DND-41 (cell line): ENCODE measurements around the gene MEAF6.

Experiments used
- ATAC-seq: fragments of 200-7000 bp; cut with Tn5 transposase; 3 replicates; pipeline ENCODE4 v1.9.1; 2021; ENCODE audit warnings: low read depth; ENCODE audit not compliant: insufficient read depth
- DNase-seq: peaks from one replicate; pipeline ENCODE4 v3.0.0-alpha.2; 2020
- H2AFZ ChIP-seq: 2 replicates; pipeline ENCODE4 v1.6.0; 2012; ENCODE audit warnings: low read depth, low read length
- H3K27ac ChIP-seq: 2 replicates; pipeline ENCODE4 v1.5.1; 2012; ENCODE audit warnings: low read length, inconsistent platforms
- H3K27me3 ChIP-seq: fragments of 200-600 bp; sonication (generic); 2 replicates; pipeline ENCODE4 v1.6.0; 2012; ENCODE audit warnings: low read length, mild to moderate bottlenecking, inconsistent platforms; ENCODE audit not compliant: insufficient read depth, poor library complexity
- H3K36me3 ChIP-seq: 2 replicates; pipeline ENCODE4 v1.5.1; 2012; ENCODE audit warnings: low read length, inconsistent platforms; ENCODE audit not compliant: insufficient read depth
- H3K4me1 ChIP-seq: 2 replicates; pipeline ENCODE4 v1.5.1; 2012; ENCODE audit warnings: mild to moderate bottlenecking, low read length; ENCODE audit not compliant: insufficient read depth
- H3K4me2 ChIP-seq: 2 replicates; pipeline ENCODE4 v1.6.0; 2012; ENCODE audit warnings: mild to moderate bottlenecking, moderate library complexity, low read length, inconsistent platforms; ENCODE audit not compliant: insufficient read depth
- H3K4me3 ChIP-seq, 2 experiments: fragments of 200-600 bp in 1 of 2; shearing (Covaris generic) in 1 of 2; 2 replicates each; pipeline ENCODE4 v1.5.1; 2012 to 2016; ENCODE audit warnings: inconsistent platforms in 2 of 2, low read length in 2 of 2, mild to moderate bottlenecking in 2 of 2, low read depth in 1 of 2, moderate library complexity in 1 of 2
- H3K79me2 ChIP-seq: 2 replicates; pipeline ENCODE4 v1.6.0; 2012; ENCODE audit warnings: low read length, inconsistent platforms; ENCODE audit not compliant: insufficient read depth
- H3K9ac ChIP-seq: 2 replicates; pipeline ENCODE4 v1.6.0; 2012; ENCODE audit warnings: low read depth, mild to moderate bottlenecking, inconsistent platforms, low read length, moderate library complexity
- H3K9me3 ChIP-seq: 2 replicates; pipeline ENCODE4 v1.5.1; 2012; ENCODE audit warnings: low read length, moderate library complexity, mild to moderate bottlenecking, inconsistent platforms; ENCODE audit not compliant: insufficient read depth, severe bottlenecking
- H4K20me1 ChIP-seq: 2 replicates; pipeline ENCODE4 v1.6.0; 2012; ENCODE audit warnings: low read length; ENCODE audit not compliant: insufficient read depth
- EZH2 ChIP-seq: IDR thresholded peaks from 3 replicates; pipeline ENCODE4 v1.6.1; 2012; ENCODE audit warnings: borderline replicate concordance, low read depth, mild to moderate bottlenecking, moderate library complexity, low read length, inconsistent platforms; ENCODE audit not compliant: severe bottlenecking
- TF ChIP-seq, protein P1 (sequence below): IDR thresholded peaks from 2 replicates; pipeline ENCODE4 v1.5.1; 2012; ENCODE audit warnings: borderline replicate concordance, low read length, moderate library complexity, mild to moderate bottlenecking; ENCODE audit not compliant: poor library complexity, severe bottlenecking; ENCODE audit errors: extremely low read depth

The MEAF6 gene

DNA sequence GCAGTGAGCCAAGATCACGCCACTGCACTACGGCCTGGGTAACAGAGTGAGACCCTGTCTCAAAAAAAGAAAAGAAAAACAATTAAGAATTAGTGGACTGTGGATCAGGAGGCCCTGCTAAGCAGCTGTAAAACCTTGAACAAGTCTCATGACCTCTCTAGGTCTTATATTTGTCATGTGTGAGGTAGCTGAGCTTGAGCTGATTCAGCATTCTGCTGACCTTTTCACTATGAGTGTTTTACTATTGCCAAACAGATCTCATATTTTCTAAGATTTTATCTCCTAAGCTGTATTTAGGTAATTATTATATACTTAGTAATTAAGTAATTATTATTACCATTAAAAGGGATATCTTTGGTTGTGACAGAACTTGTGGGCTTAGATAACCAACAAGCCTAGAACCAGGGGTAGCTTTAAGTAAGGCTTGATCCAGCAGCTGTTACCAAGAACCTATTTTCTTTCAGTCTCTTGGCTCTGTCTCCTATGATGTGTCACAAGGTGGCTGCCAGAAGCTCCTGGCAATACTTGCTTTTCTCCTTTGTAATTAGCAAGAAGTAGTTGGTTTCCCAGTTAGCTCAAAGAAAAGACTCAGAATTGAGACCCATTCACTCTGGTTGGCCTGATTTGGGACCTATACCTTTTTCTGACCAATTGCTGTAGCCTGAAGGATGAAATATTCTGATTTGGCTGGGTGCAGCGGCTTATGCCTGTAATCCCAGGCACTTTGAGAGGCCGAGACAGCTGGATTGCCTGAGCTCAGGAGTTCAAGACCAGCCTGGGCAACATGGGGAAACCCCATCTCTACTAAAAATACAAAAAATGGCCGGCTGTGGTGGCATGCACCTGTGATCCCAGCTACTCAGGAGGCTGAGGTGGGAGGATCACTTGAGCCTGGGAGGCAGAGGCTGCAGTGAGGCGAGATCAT, 48.7 kb downstream of the MEAF6 start:
- H4K20me1 ChIP-seq: no peaks in the 10 kb centered on the region
- no peak overlapping the region for H3K9ac ChIP-seq
- no peak for DNase-seq
- no peak overlapping the region for H2AFZ ChIP-seq
- H3K4me3 ChIP-seq: no peak overlapping the region
- H3K27ac ChIP-seq: no peak overlapping the region
- no peaks in the 10 kb centered on the region for H3K36me3 ChIP-seq
- no peak for TF ChIP-seq EZH2
- TF ChIP-seq, protein P1, sequence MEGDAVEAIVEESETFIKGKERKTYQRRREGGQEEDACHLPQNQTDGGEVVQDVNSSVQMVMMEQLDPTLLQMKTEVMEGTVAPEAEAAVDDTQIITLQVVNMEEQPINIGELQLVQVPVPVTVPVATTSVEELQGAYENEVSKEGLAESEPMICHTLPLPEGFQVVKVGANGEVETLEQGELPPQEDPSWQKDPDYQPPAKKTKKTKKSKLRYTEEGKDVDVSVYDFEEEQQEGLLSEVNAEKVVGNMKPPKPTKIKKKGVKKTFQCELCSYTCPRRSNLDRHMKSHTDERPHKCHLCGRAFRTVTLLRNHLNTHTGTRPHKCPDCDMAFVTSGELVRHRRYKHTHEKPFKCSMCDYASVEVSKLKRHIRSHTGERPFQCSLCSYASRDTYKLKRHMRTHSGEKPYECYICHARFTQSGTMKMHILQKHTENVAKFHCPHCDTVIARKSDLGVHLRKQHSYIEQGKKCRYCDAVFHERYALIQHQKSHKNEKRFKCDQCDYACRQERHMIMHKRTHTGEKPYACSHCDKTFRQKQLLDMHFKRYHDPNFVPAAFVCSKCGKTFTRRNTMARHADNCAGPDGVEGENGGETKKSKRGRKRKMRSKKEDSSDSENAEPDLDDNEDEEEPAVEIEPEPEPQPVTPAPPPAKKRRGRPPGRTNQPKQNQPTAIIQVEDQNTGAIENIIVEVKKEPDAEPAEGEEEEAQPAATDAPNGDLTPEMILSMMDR: no peak
- peaks cover 2% of the 10 kb centered on the region for H3K27me3 ChIP-seq
- H3K79me2 ChIP-seq: no peaks in the 10 kb centered on the region
- no peaks in the 10 kb centered on the region for H3K4me1 ChIP-seq
- ATAC-seq: no peak
- no peak overlapping the region for H3K4me2 ChIP-seq
- no peaks in the 10 kb centered on the region for H3K9me3 ChIP-seq

DNA sequence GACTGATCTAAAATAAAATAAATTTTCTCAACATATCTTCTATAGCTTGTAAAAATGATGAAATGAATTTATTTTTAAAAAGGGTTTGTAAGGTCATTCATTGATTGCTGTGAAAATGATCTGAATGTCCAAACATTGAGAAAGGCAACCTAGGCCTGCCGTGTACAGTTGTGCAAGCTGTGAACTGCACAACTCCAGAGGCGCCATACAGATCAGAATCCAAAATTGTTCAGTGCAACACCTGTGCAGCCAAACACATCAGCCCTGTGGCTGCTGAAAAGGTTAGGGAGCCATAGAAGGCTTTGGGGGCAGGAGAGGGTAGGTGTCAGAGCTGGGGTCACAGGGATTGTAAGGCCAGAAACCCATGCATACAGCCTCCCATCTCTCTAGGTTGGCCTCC, 50.1 kb downstream of the MEAF6 start:
- H2AFZ ChIP-seq: no peak overlapping the region
- DNase-seq: no peak
- H3K9me3 ChIP-seq: no peaks in the 10 kb centered on the region
- no peaks in the 10 kb centered on the region for H3K36me3 ChIP-seq
- no peak overlapping the region for H3K4me3 ChIP-seq
- H3K4me2 ChIP-seq: no peak overlapping the region
- no peak overlapping the region for H3K9ac ChIP-seq
- no peaks in the 10 kb centered on the region for H3K79me2 ChIP-seq
- H3K27me3 ChIP-seq: peaks cover 2% of the 10 kb centered on the region
- no peaks in the 10 kb centered on the region for H4K20me1 ChIP-seq
- TF ChIP-seq, protein P1: no peak
- no peak for TF ChIP-seq EZH2
- H3K4me1 ChIP-seq: no peaks in the 10 kb centered on the region
- no peak overlapping the region for H3K27ac ChIP-seq
- no peak for ATAC-seq

DNA sequence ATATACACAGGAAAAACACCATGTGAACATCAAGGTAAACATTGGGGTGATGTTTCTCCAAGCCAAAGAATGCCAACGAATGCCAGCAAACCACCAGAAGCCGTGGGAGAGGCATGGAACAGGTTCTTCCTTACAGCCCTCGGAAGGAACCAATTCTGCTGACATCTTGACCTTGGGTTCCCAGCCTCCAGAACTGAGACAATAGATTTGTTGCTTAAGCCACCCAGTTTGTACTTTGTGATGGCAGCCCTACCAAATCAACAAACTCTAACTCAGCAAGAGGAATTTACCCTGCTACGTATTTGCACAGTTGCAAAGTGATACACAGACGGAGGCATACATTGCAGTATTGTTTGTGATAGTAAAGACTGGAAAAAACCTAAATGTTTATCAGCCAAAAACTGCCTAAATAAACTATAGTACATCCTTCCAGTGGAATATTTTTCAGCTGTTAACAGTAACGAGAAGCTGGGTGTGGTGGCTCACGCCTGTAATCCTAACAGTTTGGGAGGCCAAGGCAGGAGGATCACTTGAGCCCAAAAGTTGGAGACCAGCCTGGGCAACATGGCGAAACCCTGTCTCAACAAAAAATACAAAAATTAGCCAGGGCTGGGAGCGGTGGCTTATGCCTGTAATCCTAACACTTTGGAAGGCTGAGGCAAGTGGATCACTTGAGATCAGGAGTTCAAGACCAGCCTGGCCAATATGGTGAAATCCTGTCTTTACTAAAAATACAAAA, 52.7 kb downstream of the MEAF6 start:
- TF ChIP-seq EZH2: no peak
- TF ChIP-seq, protein P1: no peak
- Histone ChIP-seq H3K4me2 (no peak overlapping the region), H3K27me3 (no peaks in the 10 kb centered on the region), H3K27ac (no peak overlapping the region), H4K20me1 (no peaks in the 10 kb centered on the region), H3K9me3 (no peaks in the 10 kb centered on the region), H3K4me3 (no peak overlapping the region), H2AFZ (no peak overlapping the region), H3K79me2 (no peaks in the 10 kb centered on the region), H3K4me1 (no peaks in the 10 kb centered on the region), H3K9ac (no peak overlapping the region), H3K36me3 (no peaks in the 10 kb centered on the region)
- no peak for ATAC-seq
- DNase-seq: no peak
